A204.1 (cell line): ENCODE results near the gene EML1.
"Not testable (repeated sequence)": the region's sequence is repeated elsewhere in the genome, so short reads cannot be mapped to it uniquely, and the experiment has no call there.

Experiments
- FAIRE-seq: peaks from 2 replicates; lab custom pipeline; 2012; peaks lifted over from hg19 to GRCh38; lab: Jason Lieb, UNC

The EML1 gene

GRCh38 chr14:99940064-99940463 lies 146.9 kb downstream of the EML1 start:
- FAIRE-seq = no peak

- no peak for FAIRE-seq
Measured at GRCh38 chr14:99941211-99941610, 148.0 kb downstream of the EML1 start.

- no peak for FAIRE-seq
Measured at GRCh38 chr14:99943620-99944019, 150.4 kb downstream of the EML1 start.

- no peak for FAIRE-seq
Measured at GRCh38 chr14:99944241-99944651, 151.0 kb downstream of the EML1 start.

- FAIRE-seq = no peak
Measured at GRCh38 chr14:99945732-99946651, 152.8 kb downstream of the EML1 start.

GRCh38 chr14:99946652-99947489 lies 153.7 kb downstream of the EML1 start:
- no peak for FAIRE-seq

- FAIRE-seq = no peak
Measured at GRCh38 chr14:99947695-99948094, 154.5 kb downstream of the EML1 start.

- not testable (repeated sequence) for FAIRE-seq
Measured at GRCh38 chr14:99949011-99949732, 156.0 kb downstream of the EML1 start.

GRCh38 chr14:99950181-99950580 lies 157.0 kb downstream of the EML1 start:
- no peak for FAIRE-seq

GRCh38 chr14:99951085-99951484 lies 157.9 kb downstream of the EML1 start:
- no peak for FAIRE-seq

- FAIRE-seq = no peak
Measured at GRCh38 chr14:99952039-99952438, 158.8 kb downstream of the EML1 start.

GRCh38 chr14:99952453-99952852 lies 159.2 kb downstream of the EML1 start:
- FAIRE-seq = no peak

- no peak for FAIRE-seq
Measured at GRCh38 chr14:99955826-99956455, 162.7 kb downstream of the EML1 start.

GRCh38 chr14:99958380-99958779 lies 165.2 kb downstream of the EML1 start:
- FAIRE-seq = no peak

GRCh38 chr14:99961826-99962518 lies 168.8 kb downstream of the EML1 start:
- FAIRE-seq = no peak

GRCh38 chr14:99964979-99965378 lies 171.8 kb downstream of the EML1 start:
- no peak for FAIRE-seq

GRCh38 chr14:99966037-99966835 lies 173.0 kb downstream of the EML1 start:
- FAIRE-seq = no peak

GRCh38 chr14:99966912-99967311 lies 173.7 kb downstream of the EML1 start:
- FAIRE-seq = no peak

GRCh38 chr14:99968191-99968920 lies 175.1 kb downstream of the EML1 start:
- FAIRE-seq = no peak

- no peak for FAIRE-seq
Measured at GRCh38 chr14:99968941-99969340, 175.7 kb downstream of the EML1 start.
